HG03432 (cell line): ENCODE results near the gene YWHAG.
"Not testable (repeated sequence)": the region's sequence is repeated elsewhere in the genome, so short reads cannot be mapped to it uniquely, and the experiment has no call there.

Experiments used
- ATAC-seq: cut with Tn5 transposase; IDR thresholded peaks from one replicate; pipeline ENCODE4 v1.9.1; 2021; ENCODE audit warnings: mild to moderate bottlenecking, moderate library complexity; ENCODE audit not compliant: unreplicated experiment

YWHAG gene

DNA sequence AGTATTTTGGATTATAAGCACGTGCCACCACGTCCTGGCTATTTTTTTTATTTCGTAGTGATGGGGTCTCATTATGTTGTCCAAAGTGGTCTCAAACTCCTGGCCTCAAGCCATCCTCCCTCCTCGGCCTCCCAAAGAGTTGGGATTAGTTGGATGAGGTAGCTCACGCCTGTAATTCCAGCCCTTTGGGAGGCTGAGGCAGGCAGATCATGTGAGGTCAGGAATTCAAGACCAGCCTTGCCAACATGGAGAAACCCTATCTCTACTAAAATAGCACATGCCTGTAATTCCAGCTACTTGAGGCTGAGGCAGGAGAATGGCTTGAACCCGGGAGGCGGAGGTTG, 21.8 kb upstream of the YWHAG start:
- no peak for ATAC-seq

DNA sequence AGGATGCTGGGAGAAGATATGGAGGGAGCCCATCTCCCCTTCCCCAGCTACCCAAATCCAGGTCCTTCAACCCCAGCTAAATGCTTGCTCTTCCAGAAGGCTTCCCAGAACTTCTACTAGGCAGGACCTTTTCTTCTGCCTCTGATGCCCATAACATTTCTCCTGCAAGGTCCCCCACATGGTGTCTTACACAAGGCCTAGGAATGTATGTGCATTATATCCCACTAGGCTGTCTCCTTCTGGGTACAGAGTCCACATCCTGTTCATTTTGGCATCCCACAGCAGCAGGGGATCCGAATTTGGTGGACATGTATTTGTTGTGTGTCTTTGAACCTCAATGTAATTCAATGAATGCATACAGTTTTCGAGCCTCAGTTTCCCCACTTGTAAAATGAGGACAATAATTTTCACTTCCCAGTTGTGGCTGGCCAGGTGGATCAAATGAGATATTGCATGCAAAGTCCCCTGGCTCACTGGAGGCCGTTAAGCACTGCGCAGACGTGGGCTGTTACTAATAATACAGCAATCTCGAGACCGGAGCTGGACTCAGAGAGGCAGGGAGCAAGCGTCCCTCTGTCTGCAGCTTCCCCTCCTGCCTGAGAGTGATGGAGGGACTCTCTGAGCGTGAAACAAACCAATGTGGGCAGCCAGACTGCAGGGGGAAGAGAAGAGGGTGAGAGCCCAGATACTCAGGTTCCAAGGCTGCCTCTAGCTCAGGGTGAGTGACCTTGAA, 18.6 kb upstream of the YWHAG start:
- ATAC-seq = no peak

DNA sequence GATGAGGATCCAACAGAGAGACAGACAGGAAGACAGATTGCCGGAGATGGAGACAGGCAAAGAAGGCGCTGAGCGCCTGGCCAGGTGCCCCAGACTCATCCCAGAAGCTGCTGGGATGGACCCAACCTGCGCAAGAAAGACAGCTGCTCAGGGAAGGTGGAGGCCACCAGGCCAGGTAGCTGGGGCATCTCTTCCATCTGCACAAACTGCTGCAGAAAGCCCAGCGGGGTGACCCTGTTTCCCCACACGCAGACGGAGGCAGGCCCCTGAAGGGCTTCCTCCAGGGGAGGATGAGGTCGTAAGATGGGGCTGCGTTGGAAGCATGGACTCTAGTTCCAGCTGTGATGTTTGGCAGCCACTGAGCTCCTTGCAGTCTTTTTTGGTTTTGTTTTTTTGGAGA, 16.5 kb upstream of the YWHAG start:
- ATAC-seq = no peak

DNA sequence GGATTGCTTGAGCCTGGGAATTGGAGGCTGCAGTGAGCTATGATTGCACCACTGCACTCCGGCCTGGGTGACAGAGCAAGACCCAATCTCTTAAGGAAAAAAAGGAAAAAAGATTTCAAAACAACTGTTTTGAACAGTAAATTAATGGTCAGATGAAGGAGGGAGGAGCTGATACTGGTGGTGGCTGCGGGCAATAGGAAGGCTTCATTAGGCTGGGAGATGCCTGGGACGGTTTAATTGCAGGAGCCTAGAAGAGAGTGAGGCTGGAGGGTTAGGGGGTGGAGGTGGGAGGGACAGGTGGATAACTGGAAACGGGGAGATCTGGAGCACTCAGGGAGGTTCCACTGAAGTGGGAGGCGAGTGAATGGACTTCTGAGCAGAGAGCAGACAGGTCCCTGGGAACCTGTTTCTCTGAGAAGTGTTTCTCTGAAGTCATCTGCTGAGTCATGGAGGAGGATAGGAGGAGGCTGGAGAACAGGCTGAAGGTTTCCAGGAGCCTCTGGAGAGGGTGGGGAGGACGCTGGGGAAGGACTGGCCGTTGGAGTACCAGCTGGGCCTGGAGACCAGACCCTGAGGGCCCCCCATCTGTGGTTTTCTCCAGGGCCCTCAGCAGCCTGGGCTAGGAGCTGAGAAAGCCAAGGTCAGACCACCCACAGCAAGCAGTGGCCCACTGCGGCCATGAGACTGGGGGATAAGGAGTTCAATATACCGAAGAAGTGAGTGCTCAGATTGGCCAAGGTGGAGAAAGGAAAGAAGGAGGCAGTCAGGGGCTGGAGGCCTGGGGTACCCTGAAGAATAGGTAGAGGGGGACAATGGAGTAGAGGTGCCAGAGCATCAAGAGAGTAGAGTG, 14.4 kb upstream of the YWHAG start:
- ATAC-seq = no peak

DNA sequence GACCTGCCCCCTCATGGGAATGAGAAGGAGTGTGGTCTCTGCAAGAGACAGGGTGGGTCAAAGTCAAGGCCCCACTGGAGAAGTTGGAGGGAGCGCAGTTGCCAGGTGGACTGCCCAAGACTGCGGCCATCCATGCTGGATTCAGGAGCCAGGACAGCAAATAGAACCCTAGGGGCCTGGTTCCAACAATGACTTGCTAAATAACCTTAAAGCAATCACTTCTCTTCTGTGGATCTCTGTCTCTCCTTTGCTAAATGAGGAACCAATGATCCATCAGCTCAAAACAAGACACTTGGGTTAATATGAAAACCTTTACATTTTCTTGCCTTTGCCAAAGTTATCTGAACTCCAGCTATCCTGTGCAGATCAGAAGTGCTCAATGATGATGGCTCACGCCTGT, 12.6 kb upstream of the YWHAG start:
- ATAC-seq = no peak

DNA sequence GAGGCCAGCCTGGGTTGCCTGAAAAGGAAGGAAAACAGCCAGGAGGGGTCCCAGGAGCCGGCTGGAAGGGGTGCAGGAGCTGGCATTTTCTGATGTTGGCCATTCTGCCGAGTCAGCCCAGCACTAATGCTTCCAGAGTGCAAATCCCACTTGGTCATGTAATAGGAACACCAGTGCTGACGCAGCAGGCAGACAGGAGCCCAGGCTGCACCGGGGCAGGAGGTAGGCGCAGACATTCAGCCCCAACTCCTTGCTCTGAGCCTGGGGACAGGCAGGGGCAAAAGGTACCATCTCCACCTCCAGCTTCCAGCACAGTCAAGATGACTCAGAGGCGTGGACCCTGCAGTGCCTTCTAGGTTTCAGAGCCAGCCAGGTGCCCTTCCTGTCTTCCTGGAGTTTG, 10.2 kb upstream of the YWHAG start:
- no peak for ATAC-seq

DNA sequence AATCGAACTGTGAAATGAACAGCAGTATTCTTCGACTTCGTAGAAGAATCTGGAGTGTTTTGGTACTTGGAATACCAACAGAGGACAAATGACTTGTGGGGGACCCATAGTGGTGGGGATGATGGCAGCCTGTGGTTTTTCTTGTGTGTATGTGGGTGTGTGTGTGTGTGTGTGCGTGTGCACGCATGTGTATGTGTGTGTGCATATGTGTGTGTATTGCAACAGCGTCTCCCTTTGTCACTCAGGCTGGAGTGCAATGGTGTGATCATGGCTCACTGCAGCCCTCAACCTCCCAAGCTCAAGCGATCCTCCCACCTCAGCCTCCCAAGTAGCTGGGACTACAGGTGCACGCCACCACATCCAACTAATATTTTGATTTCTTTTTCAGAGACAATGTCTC, 9.4 kb upstream of the YWHAG start:
- ATAC-seq = no peak

DNA sequence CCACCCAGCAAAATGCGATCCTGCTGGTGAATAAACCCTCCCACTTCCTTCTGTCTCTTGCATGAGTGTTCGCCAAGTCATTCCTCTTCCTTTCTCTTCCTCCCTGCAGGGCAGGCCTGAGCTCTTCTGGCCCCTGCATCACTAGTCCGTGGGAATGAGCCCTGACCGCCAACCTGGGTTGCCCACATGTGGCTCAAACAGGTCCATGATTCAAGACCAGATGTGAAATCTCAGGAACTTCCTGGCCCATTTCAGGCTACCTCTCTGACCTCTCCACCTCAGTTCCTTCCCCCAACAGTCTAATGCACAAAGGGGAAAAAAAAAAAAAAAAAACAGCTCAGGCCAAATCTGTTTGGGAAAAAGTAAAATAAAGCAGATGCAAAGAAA, 5.4 kb upstream of the YWHAG start:
- peak; percentile 2 for ATAC-seq

DNA sequence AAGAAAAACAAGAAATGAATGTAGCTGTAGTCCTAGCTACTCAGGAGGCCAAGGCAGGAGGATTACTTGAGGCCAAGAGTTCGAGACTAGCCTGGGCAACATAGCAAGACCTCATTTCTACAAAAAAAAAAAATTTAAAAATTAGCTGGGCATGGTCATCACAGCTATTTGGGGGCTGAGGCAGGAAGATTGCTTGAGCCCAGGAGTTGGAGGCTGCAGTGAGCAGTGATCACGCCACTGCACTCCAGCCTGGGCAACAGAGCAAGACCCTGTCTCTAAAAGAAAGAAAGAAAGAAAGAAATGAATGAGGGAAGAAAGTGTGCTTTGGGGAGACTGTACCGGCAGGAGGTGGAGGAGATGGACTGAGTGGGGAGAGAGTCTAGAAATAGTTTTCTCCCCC, 5.0 kb upstream of the YWHAG start:
- ATAC-seq = not testable (repeated sequence)

DNA sequence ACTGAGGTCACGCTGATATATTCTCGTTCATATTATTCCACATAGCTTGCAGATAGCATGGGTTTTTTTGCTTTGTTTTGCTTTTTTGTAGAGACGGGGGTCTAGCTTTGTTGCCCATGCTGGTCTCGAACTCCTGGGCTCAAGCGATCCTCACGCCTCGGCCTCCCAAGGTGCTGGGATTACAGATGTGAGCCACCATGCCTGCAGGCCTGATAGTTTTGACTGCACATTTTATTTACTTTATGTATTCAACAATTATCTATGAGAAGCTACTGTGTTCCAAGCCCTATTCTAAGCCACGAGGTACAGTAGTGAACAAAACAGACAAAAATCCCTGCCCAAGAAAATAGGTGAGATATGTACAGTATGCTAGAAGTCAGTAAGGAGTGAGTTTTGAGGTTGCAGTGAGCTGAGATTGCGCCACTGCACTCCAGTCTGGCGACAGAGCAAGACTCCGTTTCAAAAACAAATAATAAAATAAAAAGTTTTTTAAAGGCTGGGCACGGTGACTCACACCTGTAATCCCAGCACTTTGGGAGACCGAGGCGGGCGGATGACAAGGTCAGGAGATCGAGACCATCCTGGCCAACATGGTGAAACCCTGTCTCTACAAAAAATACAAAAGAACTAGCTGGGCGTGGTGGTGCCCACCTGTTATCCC, 1.3 kb upstream of the YWHAG start:
- no peak for ATAC-seq

DNA sequence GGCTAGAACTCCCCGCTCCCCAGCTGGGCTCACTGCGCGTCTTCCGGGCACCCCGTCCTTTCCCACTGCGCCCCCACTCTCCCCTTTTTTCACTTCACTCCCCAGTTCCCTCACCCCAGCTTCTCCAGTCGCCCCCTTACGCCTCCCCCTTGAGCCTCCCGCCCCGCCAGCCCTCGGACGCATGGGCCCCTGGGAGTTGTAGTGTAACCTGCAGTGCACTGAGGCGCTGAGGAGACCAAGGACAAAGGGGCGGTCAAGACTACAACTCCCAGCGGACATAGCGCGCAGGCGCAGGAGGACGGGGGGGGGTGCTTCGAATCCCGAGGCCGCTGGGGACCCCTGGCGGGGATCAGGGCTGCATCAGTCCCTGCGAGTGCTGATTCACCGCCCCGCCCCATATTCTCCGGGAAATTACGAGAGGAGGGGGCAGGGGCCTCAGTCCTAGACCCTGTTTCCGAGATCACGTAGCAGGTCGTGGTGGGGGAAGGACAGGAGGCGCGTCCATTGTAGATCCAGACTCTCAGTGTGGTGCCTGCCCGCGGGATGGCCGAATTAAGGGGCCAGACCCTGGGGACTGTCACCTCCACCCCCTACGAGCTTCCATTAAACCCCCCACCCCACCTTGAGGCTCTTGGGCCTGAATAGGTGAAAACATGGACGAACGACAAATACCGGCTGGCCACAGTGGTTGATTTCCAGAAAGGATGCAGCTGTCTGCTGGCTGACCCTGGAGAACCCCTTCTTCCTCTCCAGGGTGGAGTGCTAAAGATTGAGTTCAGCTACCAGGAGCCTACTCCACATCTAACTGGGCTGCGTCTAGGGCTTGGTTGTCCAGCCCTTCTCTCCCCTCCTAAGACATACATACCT, 553 bp upstream of the YWHAG start:
- peak; percentile 90 for ATAC-seq

DNA sequence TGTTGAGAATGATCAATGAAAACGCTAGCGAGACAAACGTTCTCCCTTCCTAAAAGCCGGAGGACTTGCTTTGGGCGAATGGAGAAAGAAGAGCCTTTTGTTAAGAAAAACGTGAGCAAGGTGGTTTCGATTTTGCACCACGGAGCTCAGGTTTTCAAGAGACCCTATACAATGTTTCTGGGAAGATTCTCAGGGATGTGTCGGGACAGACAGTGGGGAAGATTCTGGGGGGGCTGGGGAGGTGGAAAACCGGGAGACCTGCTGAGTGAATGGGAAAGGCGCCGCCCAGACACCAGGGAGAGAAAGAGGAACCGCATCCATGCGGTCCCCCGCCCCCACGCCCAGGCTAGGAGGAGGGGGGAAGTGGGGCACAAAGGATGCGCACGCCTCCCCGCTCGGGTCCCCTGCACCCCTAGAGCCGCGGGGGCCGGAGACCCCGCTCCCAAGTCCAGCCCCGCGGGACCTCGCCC, 745 bp downstream of the YWHAG start:
- peak; percentile 33 for ATAC-seq

DNA sequence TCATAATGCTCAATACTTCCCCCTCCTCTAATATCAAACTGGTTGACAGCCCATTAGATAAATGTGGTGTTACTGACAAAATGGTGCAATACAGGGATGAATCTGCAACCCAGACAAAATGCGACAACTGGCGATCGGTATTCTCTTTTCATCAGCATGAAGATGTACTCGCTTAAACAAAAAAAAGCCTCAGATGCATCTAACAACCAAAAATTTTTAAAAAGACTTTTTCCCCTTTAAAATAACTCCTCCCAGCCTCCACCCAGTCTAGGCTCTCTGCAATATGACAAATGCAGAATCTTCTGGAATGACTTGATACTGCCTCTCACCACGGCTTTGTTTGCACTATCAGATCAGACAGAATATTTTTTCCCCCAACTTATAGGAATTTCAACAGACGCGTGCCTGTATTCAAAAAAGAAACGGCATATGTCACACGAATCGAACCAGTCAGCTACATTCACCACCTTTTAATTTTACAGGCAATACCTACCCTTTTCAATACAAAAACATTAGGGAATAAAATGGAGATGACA, 1.2 kb downstream of the YWHAG start:
- ATAC-seq = no peak

DNA sequence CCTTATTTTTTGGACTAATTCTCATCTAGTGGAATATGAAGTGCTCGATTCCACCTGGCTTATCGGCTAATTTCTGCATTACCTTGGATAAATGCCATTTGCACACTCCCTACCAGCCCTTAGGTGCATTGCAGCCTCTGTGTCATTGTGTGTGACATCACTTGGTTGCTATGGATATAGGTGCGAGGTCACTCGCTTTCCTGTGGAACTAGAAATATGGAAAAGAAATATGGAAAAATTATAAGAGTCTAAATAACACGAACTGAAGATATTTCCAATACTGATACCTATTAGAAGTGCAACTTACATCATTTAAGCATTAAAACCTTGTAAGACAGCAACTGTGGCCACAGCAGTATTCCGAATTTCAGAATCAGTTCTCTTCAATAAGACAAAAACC, 2.0 kb downstream of the YWHAG start:
- no peak for ATAC-seq

DNA sequence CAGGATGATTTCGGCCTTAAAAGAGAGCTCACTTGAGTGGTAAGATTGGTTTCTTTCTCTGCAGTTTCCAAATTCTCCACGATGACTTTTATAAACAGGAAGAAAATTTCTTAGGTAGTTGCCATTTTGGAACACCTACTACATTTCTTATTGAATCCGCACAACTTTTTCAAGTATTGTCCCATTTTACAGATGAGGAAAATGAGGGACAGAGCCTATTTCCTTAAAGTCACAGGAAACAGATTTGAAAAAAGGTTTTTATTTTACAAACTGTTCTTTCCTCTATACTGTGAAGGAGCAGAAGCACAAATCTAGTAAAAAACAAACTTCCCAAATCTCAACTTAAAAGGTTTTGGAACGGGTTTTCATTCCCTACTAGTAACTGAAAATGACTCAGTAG, 2.7 kb downstream of the YWHAG start:
- no peak for ATAC-seq

DNA sequence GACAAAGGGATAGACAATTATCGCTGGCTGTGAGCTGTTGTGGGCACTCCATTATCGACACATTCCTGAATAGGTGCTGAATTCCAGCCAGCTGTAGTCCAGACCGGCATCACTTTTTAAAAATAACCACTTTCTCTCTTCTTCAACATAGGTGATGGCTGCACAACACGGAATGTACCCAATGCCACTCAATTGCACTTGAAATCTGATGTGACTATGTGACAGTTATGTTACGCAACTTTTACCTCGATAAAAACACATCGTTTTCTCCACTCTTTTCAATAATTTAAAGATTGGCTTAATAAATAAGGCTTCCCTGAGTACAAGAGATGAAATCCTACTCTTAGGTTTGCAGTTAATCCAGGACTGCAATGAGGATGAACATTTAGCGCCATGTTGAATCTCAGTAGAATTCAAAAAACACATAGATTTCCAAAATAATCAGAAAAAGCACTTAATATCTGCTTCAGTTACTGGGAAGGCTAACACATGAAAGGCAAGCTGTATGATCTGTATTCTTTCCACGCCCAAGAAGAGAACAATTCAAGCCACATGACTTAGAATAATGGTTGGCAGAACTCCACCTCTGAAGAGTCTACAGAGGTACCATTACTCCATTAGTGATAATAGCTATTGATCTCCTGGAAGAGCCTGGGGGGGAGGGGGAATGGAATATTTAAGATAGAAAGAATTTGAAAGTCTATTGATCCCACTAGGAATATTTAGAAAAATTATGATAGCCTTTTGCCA, 3.6 kb downstream of the YWHAG start:
- ATAC-seq = no peak

DNA sequence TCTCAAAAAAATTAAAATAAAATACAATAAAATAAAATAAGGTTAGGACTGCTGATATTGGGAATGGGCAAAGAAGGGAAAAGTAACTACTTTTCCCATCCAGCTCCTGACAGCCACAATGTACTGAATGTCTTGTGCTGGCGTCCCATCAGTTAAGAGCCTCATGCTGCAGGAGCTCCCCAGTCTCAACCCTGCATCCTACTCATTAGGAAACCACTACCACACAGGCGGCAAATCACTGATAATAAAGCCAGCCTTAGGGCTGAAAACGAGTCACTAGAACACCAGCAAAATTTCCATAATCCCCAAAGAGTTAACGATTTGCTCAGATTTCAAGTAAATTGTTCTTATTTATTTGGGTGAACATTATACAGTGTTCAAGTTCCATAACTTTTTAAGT, 4.3 kb downstream of the YWHAG start:
- ATAC-seq = no peak

DNA sequence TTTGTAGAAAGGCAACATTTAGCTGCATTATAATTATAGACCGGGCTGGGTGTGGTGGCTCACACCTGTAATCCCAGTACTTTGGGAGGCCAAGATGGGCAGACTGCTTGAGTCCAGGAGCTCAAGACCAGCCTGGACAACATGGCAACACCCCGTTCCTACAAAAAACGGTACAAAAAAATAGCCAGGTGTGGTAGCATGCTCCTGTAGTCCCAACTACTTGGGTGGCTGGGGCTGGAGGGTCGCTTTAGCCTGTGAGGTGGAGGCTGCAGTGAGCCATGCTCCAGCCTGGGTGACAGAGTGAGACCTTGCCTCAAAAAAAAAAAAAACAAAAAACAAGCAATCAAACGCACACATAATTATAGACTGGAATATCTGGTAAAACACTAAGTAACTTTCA, 5.0 kb downstream of the YWHAG start:
- no peak for ATAC-seq

DNA sequence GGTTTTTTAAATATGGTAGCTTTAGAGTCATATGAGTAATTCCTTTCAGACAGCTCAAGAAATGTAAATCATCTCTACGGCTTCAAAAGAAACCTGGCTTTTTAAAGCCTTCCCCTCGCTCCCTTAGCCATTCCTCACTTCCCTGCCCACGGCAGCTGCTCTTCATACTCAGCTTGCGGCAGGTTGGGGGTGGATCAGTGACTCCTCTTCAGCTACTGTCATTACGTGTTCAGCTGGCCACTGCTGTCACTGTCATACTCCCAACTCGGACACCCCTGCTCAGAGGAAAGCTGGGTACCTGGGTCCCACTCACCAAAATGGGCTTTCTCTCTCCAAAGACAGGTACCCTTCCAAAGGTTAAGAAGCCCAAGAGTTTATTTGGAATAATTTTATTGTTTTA, 6.6 kb downstream of the YWHAG start:
- ATAC-seq = no peak

DNA sequence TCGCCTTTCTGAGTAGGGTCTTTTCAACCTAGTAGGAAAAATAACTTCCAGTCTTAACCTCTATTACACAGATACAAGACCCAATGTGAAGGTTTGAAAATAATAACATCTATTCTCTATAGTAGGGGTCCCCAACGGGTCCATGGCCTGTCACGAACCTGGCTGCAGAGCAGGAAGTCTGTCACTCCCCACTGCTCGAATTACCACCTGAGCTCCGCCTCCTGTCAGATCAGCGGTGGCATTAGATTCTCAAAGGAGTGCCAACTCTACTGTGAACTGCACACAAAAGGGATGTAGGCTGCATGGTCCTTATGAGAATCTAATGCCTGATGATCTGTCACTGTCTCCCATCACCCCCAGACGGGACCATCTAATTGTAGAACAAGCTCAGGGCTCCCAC, 7.4 kb downstream of the YWHAG start:
- ATAC-seq = no peak
